ENCODE results near the gene PIK3R6.

GRCh38 chr17:8880466-8880865 lies 13.0 kb upstream of the PIK3R6 start:
- TF ChIP-seq EZH2phosphoT487 (IDR thresholded peaks at IDR 0.05; ENCODE audit: insufficient read depth, low read depth) (no peak), EZH2 (IDR thresholded peaks at IDR 0.05; ENCODE audit: insufficient read depth, poor library complexity, severe bottlenecking) (no peak)
